Caco-2 (cell line): ENCODE data around the gene HAUS3. TPM values are rescaled to one million over a fixed set of nuclear protein-coding genes. Genes with fewer than 3 reads are reported as not detected.

Source experiments
- BruUV-seq: library from RNA; stranded (reverse); fragments of 400-500 nt; replicated peaks from 2 replicates; lab custom pipeline; 2021; lab: Mats Ljungman, UMichigan
- CTCF ChIA-PET: fragments of 300-600 bp; sonication (Branson Sonifier 250); formaldehyde crosslinking; loops from one replicate; lab custom pipeline; 2022; ENCODE audit warnings: antibody characterized with exemption; lab: Charles Lee
- POLR2A ChIA-PET: fragments of 300-600 bp; sonication (Branson Sonifier 250); formaldehyde crosslinking; loops from one replicate; lab custom pipeline; 2022; ENCODE audit warnings: antibody characterized with exemption; lab: Charles Lee
- DNase-seq, 2 experiments: peaks; one replicate each; pipeline versions ENCODE4 v3.0.0 to v3.0.0-alpha.2; 2020 to 2022
- H3K27me3 ChIP-seq: replicated peaks from 2 replicates; pipeline ENCODE4 v1.6.0; 2011; ENCODE audit warnings: low read length; ENCODE audit not compliant: control insufficient read depth, insufficient read depth
- H3K36me3 ChIP-seq: 2 replicates; pipeline ENCODE4 v1.5.1; 2011; ENCODE audit warnings: low read length; ENCODE audit not compliant: control insufficient read depth, insufficient read depth
- H3K4me1 ChIP-seq: fragments of 250-450 bp; sonication (Bioruptor Pico); 2 replicates; pipeline ENCODE4 v1.5.1; 2020; ENCODE audit warnings: mild to moderate bottlenecking
- H3K4me3 ChIP-seq: 2 replicates; pipeline ENCODE4 v1.5.1; 2011; ENCODE audit warnings: low read depth, mild to moderate bottlenecking, control low read depth, low read length
- H3K9me3 ChIP-seq: fragments of 250-450 bp; sonication (Bioruptor Pico); 2 replicates; pipeline ENCODE4 v1.5.1; 2020; ENCODE audit warnings: mild to moderate bottlenecking, moderate library complexity
- H3K27ac Mint-ChIP-seq: one replicate; pipeline ENCODE4 v1.8.0; 2022; ENCODE audit warnings: mixed read lengths; ENCODE audit not compliant: unreplicated experiment
- H3K27me3 Mint-ChIP-seq: one replicate; pipeline ENCODE4 v1.8.0; 2022; ENCODE audit warnings: mixed read lengths; ENCODE audit not compliant: insufficient read depth, unreplicated experiment
- H3K36me3 Mint-ChIP-seq: one replicate; pipeline ENCODE4 v1.8.0; 2022; ENCODE audit warnings: mild to moderate bottlenecking, mixed read lengths; ENCODE audit not compliant: insufficient read depth, unreplicated experiment
- H3K4me1 Mint-ChIP-seq: one replicate; pipeline ENCODE4 v1.8.0; 2022; ENCODE audit warnings: low read depth, mixed read lengths; ENCODE audit not compliant: unreplicated experiment
- H3K4me3 Mint-ChIP-seq: one replicate; pipeline ENCODE4 v1.8.0; 2022; ENCODE audit warnings: mild to moderate bottlenecking, moderate library complexity, mixed read lengths; ENCODE audit not compliant: unreplicated experiment
- H3K9me3 Mint-ChIP-seq: one replicate; pipeline ENCODE4 v1.8.0; 2022; ENCODE audit warnings: mixed read lengths; ENCODE audit not compliant: unreplicated experiment
- CTCF ChIP-seq, 2 experiments: fragments of 200-600 bp in 1 of 2; IDR thresholded peaks; 1 replicate in 1 of 2; 2 replicates in 1 of 2; pipeline versions ENCODE4 v1.5.1 to v1.8.0; 2011 to 2022; ENCODE audit warnings: antibody characterized with exemption in 1 of 2, control low read depth in 1 of 2, inconsistent platforms in 1 of 2, low read depth in 1 of 2, low read length in 1 of 2, mild to moderate bottlenecking in 1 of 2, moderate library complexity in 1 of 2; ENCODE audit not compliant: insufficient read depth in 1 of 2, severe bottlenecking in 1 of 2, unreplicated experiment in 1 of 2
- intact Hi-C: fragments of 100-400 bp; cut with micrococcal nuclease; formaldehyde crosslinking; loops from one replicate; pipeline ENCODE4 v1.10.0; 2022; ENCODE audit not compliant: unreplicated experiment
- total RNA-seq: library from RNA; stranded (reverse); gene quantifications from 2 replicates; pipeline ENCODE4 v1.2.3, GENCODE V29; 2022

The HAUS3 gene
- total RNA-seq, 1 experiment from 2014 or later = 17.9 TPM

GRCh38 chr4:2274320-2275043 lies 32.6 kb upstream of the HAUS3 start:
- Histone ChIP-seq H3K4me3 (no peak overlapping the region), H3K27me3 (no peaks in the 10 kb centered on the region), H3K4me1 (no peaks in the 10 kb centered on the region), H3K9me3 (no peaks in the 10 kb centered on the region), H3K36me3 (no peaks in the 10 kb centered on the region)
- H3K4me1 Mint-ChIP-seq = peaks cover 9% of the 10 kb centered on the region
- no peaks in the 10 kb centered on the region for H3K9me3 Mint-ChIP-seq
- ChIA-PET CTCF (no interaction called here), POLR2A (no interaction called here)
- H3K36me3 Mint-ChIP-seq = no peaks in the 10 kb centered on the region
- no TSS peak for BruUV-seq
- H3K27ac Mint-ChIP-seq = no peak overlapping the region
- intact Hi-C loops = no loop called here
- DNase-seq = no peak
- TF ChIP-seq CTCF (IDR thresholded peaks at IDR 0.05; ENCODE audit: insufficient read depth in 1 of 2, low read depth in 1 of 2, low read length in 1 of 2, severe bottlenecking in 1 of 2, unreplicated experiment in 1 of 2) = no peak
- peaks cover 2% of the 10 kb centered on the region for H3K27me3 Mint-ChIP-seq
- H3K4me3 Mint-ChIP-seq = no peak overlapping the region

GRCh38 chr4:2273657-2274319 lies 31.9 kb upstream of the HAUS3 start:
- H3K36me3 ChIP-seq = no peaks in the 10 kb centered on the region
- no peak overlapping the region for H3K4me3 Mint-ChIP-seq
- H3K27me3 Mint-ChIP-seq = peaks cover 2% of the 10 kb centered on the region
- POLR2A ChIA-PET = no interaction called here
- H3K9me3 Mint-ChIP-seq = no peaks in the 10 kb centered on the region
- H3K27me3 ChIP-seq = no peaks in the 10 kb centered on the region
- H3K4me1 ChIP-seq = no peaks in the 10 kb centered on the region
- CTCF ChIA-PET = no interaction called here
- H3K27ac Mint-ChIP-seq = no peak overlapping the region
- H3K4me3 ChIP-seq = no peak overlapping the region
- no TSS peak for BruUV-seq
- H3K4me1 Mint-ChIP-seq = peaks cover 9% of the 10 kb centered on the region
- intact Hi-C loops = no loop called here
- TF ChIP-seq CTCF (IDR thresholded peaks at IDR 0.05; ENCODE audit: insufficient read depth in 1 of 2, low read depth in 1 of 2, low read length in 1 of 2, severe bottlenecking in 1 of 2, unreplicated experiment in 1 of 2) = no peak
- no peak for DNase-seq
- no peaks in the 10 kb centered on the region for H3K9me3 ChIP-seq
- H3K36me3 Mint-ChIP-seq = no peaks in the 10 kb centered on the region

- no TSS peak for BruUV-seq
- CTCF ChIA-PET = no interaction called here
Measured at GRCh38 chr4:2273221-2273620, 31.3 kb upstream of the HAUS3 start.

More at GRCh38 chr4:2273221-2273620, 31.3 kb upstream of the HAUS3 start:
- H3K36me3 Mint-ChIP-seq = no peaks in the 10 kb centered on the region
- intact Hi-C loops = no loop called here
- peaks cover 2% of the 10 kb centered on the region for H3K27me3 Mint-ChIP-seq
- Histone ChIP-seq H3K4me3 (no peak overlapping the region), H3K27me3 (no peaks in the 10 kb centered on the region), H3K9me3 (no peaks in the 10 kb centered on the region), H3K4me1 (no peaks in the 10 kb centered on the region), H3K36me3 (no peaks in the 10 kb centered on the region)
- no peak overlapping the region for H3K4me3 Mint-ChIP-seq
- TF ChIP-seq CTCF (IDR thresholded peaks at IDR 0.05; ENCODE audit: insufficient read depth in 1 of 2, low read depth in 1 of 2, low read length in 1 of 2, severe bottlenecking in 1 of 2, unreplicated experiment in 1 of 2) = no peak
- POLR2A ChIA-PET = no interaction called here
- DNase-seq = no peak
- H3K4me1 Mint-ChIP-seq = peaks cover 9% of the 10 kb centered on the region
- H3K9me3 Mint-ChIP-seq = no peaks in the 10 kb centered on the region
- H3K27ac Mint-ChIP-seq = no peak overlapping the region
